Activated T-cell treated with anti-CD3 and anti-CD28 coated beads, Interleukin-2, amount 50 U/mL, for 1 hour (primary cell): ENCODE data around the gene IRAK1.

Source experiments
- DNase-seq: peaks from one replicate; pipeline ENCODE4 v3.0.0-alpha.2; 2020

IRAK1 gene

DNA sequence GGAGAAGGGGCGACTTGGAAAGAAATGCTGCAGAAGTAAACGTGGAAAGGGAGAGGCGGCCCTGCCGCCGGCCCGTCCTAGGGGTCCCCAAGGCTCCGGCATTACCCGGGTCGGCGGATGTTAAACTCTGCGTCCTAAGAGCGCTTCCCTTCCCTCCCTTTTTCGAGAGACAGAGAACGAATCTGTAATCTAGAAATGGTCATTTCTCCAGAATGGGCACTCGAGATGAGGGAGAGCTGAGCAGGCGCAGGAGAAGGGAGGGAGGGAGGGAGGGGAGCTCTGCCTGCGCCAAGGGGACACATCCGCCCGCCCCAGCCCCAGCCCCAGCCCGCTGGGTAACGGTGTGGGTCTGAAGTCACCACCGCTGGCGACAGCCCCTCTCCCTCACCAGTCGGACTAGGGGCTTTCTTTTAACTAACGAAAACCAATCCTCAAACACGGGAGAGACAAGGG is 49.8 kb downstream of the IRAK1 start:
- DNase-seq = peak; percentile 56

DNA sequence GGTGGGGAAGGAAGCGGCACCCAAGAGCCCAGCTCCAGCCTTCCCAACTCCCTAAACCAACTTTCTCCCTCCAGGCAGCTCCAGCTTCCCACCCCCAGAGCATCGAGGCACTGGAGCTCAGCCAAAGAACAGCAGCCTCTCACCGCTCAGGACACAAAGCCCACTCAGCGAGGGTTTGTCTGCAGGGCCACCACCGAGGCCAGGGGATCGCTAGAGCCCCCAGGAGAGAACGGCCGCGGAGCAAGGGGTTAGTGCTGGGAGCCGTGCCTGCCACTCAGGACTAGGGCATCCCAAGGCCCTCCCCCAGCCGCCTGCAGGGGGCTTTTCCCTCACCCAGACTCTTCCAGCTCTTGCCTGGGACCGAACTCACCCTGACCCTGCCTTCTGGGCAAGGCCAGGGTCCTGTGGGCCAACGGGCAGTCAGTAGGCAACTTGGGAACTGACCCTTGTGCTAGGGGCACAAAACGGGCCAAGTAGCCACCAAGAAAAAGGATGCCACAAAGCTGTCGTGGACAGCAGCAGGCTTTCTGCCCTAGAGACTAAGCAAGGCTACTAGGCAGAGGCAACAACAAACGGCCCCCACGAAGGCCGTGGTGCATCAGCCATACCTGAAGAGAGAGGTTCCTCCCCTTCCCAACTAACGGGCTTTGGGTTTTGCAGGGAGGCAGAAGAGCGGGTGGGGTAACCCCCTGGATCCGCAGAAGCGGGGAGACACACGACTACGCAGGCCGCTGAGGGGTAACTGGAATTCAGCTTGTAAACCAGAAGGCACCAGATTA is 50.4 kb downstream of the IRAK1 start:
- DNase-seq = no peak

DNA sequence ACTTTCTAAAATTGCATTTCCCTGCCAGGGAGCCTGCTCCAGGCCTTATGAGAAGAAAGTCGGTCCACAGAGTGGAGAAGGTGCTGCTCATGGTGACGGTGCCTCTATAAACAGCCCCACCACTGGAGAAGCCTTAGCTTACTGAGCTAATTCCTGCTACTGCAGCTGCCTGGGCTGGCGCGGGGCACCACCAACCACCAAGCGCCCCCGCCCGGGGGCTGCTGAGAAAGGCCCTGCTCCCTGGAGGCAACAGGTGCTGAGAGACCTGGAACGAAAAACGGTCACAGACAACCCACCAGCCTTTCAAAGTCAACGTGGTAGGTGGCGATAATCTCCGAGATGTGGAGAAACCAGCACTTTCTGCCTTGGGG is 51.0 kb downstream of the IRAK1 start:
- peak; percentile 64 for DNase-seq

DNA sequence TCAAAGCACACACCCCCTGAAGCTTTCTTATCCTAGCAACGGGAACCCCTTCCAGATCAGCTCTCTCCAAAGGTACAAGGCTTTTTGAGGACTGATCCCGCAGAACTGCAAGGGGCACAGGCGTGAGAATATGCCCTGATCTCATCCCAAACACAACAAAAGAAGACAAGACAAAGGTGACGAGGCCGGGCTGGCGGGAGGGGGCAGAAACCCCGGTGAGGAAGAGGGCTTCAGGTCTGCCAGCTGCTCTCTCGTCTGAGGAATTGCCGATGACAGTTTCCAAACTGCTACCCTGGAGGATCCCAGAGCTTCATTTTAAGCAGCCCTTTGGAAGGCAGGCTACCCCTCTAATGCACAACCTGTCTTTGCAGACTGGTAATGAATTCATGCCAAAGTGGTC is 51.4 kb downstream of the IRAK1 start:
- no peak for DNase-seq

DNA sequence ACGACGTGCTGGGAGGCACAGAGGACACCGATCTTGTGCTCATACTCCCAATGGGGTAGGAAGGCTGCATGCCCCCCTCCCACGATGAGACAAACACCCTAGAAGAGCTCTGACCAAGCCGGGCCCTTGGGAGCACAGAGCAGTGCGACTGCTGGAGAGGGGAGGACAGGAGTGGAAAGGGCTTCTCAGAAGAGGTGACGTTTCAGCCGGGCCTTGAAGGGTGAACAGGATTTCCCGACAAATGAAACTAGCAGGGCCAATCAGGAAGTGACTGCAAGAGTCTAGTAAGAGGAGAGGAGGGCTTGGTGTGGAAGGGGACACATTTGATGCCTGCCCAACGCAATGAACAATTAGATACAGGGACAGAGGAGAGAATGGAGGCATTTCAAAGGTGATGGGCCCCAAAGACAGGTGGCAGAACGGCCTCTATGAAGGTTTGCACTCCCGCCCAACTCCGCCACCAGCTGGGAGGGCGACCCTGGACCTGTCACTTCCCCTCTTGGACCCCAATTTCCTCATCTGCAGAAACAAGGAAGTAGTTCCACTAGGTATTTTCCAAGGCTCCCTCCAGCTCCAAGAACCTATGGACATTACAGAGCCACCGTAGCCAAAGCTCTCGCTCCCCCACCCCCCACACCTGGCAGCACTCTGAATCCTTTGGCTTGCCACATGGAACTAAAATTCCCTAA is 52.0 kb downstream of the IRAK1 start:
- no peak for DNase-seq

DNA sequence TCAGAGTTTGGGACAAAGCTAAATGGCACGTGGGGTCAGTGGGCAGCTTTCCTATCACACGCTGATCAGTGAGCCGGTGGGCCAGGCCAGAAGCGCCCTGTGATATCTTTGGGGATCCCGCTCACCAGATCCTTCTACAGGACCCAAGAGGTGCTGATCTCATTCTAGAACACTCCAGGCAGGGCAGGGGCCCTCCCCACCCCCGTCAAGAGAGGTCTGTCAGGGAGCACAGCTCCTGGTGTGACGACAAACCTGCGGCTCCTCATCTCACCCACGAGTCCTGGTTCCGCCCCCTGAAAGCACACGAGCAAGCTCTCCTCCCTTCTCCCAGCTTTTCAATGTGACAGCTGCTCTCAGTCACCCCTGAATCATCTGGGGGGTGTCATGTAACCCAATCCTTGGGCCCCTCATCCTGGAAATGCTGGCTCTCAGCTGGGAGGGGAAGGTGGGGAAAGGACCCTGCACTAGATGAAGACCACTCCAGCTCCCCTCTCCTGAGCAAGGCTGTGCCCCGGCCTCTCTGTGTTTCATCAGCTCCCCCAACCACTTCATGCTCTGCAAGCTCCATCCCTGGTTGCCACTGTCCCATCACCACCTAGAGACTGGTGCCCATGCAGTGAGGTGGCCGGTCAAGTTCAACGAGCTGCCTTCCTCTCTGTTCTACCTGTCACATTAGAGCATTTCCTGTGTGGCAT is 52.7 kb downstream of the IRAK1 start:
- DNase-seq = no peak

DNA sequence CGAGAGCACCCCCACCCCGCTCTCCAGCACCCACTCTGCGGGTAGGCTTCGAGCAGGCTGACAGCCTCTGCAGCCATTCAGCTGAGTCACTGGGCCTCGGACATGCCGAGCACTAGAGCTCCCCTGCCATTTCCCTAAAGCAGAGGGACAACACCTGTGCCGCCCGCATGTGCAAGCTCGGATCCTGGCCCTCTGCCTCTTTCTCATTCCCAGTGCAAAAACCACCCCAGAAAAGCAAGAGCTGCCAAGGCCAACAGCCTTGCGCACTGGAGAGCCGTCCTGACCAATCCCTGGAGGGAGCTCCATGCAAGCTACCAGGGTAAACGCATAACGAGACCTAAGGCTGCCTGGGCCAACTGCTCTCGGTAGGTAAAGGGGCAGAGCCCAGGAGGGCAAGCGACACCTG is 53.4 kb downstream of the IRAK1 start:
- DNase-seq = no peak

DNA sequence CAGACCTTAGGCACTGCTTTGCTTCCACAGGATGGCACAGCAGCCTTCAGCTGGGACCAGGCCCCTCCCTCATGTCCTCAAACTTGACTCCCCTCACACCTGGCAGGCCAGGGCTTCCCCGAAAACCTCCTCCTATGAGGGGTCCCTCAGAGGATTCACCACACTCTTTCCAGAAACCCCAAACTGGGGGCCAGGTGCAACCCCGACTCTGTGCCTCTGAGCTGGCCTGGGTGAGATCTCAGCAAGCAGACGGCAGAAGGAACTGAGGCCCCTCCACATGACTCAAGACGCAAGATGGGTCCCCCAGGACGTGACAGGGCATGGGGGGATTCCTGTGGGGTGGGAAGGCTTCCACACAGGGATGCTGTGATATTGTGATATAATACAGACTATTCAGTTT is 54.3 kb downstream of the IRAK1 start:
- DNase-seq = no peak

DNA sequence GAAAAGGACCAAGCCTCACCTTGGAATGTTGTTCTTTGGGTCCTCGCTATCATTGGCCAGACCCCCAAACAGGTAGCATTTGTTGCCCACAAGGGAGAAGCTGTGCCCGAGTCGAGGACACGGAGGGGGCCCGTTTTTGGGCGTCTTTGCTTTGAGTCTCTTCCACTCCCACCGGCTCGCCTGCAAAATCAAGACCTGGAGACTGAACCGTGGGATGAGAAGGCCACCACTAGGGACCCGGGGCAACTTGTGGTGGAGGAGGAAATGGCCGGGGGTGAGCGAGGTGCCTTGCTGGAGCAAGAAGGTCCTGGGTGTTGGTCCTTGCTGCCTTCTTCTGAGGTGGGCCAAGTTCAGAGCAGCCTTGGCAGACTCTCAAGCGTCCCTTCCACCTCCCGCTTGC is 55.6 kb downstream of the IRAK1 start:
- no peak for DNase-seq

DNA sequence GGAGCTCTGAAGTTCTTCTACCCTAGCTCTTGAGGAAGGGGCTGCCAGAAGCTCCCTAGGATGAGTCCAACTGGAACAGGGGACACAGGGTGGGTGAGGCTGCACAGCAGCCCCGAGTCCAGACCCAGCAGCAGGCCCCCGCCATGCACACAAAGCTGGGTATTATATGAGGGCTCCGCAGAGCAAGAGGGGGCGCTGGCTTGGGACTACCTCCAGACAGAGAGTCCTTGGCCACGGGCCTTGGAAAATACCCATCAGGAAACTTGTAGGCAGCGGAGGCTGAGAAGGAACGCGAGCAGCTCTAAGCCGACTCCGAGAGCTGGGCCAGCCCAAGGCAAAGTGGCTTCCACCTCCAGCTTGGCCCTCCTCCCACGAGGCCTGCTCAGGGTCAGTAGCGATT is 56.2 kb downstream of the IRAK1 start:
- no peak for DNase-seq

DNA sequence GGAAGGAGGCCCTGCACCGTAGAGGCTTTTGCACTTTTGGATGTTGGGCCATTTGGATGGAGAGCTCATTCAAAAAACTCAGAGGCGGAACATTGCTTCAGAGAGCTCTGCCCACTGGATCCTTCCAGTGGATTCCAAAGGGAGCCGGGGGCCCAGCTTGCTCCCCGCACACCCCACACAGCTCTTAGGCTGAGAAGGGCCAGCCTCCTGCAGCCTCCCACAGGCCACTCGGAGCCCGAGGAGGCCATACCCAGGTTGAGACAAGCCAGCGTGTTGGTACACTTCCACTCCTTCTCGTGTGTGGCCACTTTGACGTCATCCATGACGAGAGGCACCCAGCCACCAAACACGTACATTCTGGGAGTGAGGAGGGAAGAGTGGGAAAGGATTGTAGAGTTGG is 58.4 kb downstream of the IRAK1 start:
- no peak for DNase-seq

DNA sequence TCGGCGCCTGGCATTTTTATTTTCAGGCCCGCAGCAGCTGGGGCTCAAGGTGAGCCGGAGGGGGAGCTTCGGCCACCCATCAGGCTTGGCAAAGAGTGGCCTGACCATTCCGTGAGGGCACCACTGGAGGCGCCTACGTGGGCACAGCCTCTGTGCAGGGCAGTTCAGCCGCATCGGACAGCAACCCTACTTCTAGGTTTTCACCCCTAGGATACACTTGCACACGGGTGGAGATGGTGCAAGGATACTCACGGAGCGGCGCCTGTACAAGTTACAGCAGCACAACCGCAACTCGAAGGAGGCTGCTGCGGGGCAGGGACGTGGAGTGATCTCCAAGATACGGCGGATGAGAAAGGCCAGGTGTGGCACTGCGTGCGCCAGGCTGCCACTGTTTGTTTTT is 58.9 kb downstream of the IRAK1 start:
- no peak for DNase-seq
